ENCODE data around the gene IL20RA. TPM values are rescaled to one million over a fixed set of nuclear protein-coding genes. Genes with fewer than 3 reads are reported as not detected.
"Not testable (repeated sequence)": the region's sequence is repeated elsewhere in the genome, so short reads cannot be mapped to it uniquely, and the experiment has no call there.

IL20RA gene
- total and polyA plus RNA-seq, 9 donors, result 2.2 to 19.3 (median 5.8) TPM

DNA sequence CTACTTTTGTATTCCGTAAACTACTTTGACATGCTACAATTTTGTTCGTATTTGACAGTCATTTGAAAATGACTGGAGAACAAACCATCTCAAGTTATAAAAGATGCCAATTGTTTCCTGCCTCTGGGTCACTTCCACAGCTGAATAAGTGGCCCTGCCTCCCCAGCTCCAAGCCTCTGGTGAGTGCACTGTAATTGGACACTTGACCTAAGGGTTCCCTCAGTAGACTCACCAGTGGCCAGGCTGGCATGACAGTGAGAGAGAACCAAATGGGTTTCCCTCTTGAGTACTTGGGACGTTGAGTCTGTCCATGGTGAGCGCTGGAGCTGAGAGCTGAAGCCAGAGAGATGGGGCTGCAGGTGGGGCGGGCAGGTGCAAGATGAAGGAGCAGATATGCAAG is 65.6 kb downstream of the IL20RA start:
- no peaks in the 10 kb centered on the region for H3K4me1 ChIP-seq (ENCODE audit: insufficient read depth)
- WGBS, 3 donors, result 90 to 92% (median 90%) methylated on average over 5 of the region's 5 CpGs
- no peaks in the 10 kb centered on the region for H3K27me3 ChIP-seq
- no peaks in the 10 kb centered on the region for H3K9me3 ChIP-seq
- no peaks in the 10 kb centered on the region for H3K36me3 ChIP-seq
- DNase-seq, result no peak
- intact Hi-C loops (cut with DNase I), result no loop called here
- TF ChIP-seq CTCF (IDR thresholded peaks at IDR 0.05) (no peak), POLR2A (IDR thresholded peaks at IDR 0.05) (no peak), EP300 (IDR thresholded peaks at IDR 0.05) (no peak)
- no peak overlapping the region for H3K27ac ChIP-seq
- no peak overlapping the region for H3K4me3 ChIP-seq

DNA sequence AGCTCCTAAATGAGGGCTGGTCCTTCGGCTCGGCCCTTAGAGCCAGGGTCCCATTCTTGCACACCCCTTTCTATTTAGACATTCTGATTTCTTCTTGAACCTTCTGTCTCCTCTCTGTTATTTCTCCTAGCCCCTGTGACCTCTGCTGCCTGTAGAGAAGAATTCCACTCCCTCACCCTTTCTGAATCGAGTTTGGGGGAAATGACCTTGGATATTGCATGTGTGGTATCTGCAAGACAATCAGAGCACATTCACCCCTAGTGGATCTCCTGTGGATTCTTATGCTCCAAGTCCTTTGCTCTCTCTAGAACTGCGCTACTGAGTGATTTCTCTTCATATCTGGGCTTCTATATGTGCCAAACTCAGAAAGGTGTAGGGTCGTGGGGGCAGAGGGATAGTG is 67.7 kb downstream of the IL20RA start:
- TF ChIP-seq POLR2A (IDR thresholded peaks at IDR 0.05) (no peak), EP300 (IDR thresholded peaks at IDR 0.05) (no peak), CTCF (IDR thresholded peaks at IDR 0.05) (no peak)
- no peak for DNase-seq
- Histone ChIP-seq H3K27ac (no peak overlapping the region), H3K36me3 (no peaks in the 10 kb centered on the region), H3K27me3 (no peaks in the 10 kb centered on the region), H3K4me3 (no peak overlapping the region), H3K9me3 (no peaks in the 10 kb centered on the region), H3K4me1 (ENCODE audit: insufficient read depth) (no peaks in the 10 kb centered on the region)
- intact Hi-C loops (cut with DNase I), result no loop called here
- 54 to 68% (median 66%) methylated on average over 5 of the region's 5 CpGs for WGBS, 3 donors

GRCh38 chr6:136975089-136975715 is 69.6 kb downstream of the IL20RA start:
- no peak for DNase-seq
- no peaks in the 10 kb centered on the region for H3K27me3 ChIP-seq
- TF ChIP-seq POLR2A (IDR thresholded peaks at IDR 0.05), result no peak
- no peak for TF ChIP-seq EP300 (IDR thresholded peaks at IDR 0.05)
- TF ChIP-seq CTCF (IDR thresholded peaks at IDR 0.05), result no peak
- no peak overlapping the region for H3K4me3 ChIP-seq
- intact Hi-C loops (cut with DNase I), result no loop called here
- no peak overlapping the region for H3K27ac ChIP-seq
- 94 to 99% (median 98%) methylated on average over 3 of the region's 3 CpGs for WGBS, 3 donors
- H3K9me3 ChIP-seq, result no peaks in the 10 kb centered on the region
- H3K4me1 ChIP-seq (ENCODE audit: insufficient read depth), result no peaks in the 10 kb centered on the region
- no peaks in the 10 kb centered on the region for H3K36me3 ChIP-seq

GRCh38 chr6:136973781-136974180 is 71.0 kb downstream of the IL20RA start:
- H3K27ac ChIP-seq; H3K36me3 ChIP-seq; H3K27me3 ChIP-seq; H3K9me3 ChIP-seq; H3K4me1 ChIP-seq (ENCODE audit: insufficient read depth); DNase-seq; intact Hi-C loops (cut with DNase I); H3K4me3 ChIP-seq: not testable (repeated sequence)
- WGBS, 3 donors, result 87 to 94% (median 90%) methylated on average over 8 of the region's 8 CpGs

DNA sequence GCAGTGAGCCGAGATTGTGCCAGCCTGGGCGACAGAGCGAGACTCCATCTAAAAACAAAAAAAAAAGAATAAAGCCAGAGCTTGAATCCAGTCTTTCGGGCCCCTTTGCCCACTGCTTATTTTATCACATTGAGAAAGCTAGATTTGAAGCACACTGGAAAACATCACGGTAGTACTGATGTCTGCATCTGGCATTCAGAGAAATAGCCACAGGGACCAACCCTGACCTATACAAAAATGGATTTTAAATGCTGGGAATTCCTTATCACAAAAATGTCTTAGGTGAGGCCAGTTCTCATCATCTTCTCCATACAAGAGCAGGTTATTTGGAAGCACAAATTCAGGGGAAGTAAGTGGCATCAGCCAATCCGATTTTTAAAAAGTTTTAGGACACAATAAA is 73.2 kb downstream of the IL20RA start:
- 52 to 71% (median 71%) methylated on average over 6 of the region's 6 CpGs for WGBS, 3 donors

More for the DNA sequence above, 73.2 kb downstream of the IL20RA start:
- Histone ChIP-seq H3K27me3 (no peaks in the 10 kb centered on the region), H3K4me1 (ENCODE audit: insufficient read depth) (no peaks in the 10 kb centered on the region), H3K27ac (no peak overlapping the region), H3K9me3 (no peaks in the 10 kb centered on the region), H3K36me3 (no peaks in the 10 kb centered on the region), H3K4me3 (no peak overlapping the region)
- intact Hi-C loops (cut with DNase I), result no loop called here
- no peak for DNase-seq
- TF ChIP-seq POLR2A (IDR thresholded peaks at IDR 0.05) (no peak), CTCF (IDR thresholded peaks at IDR 0.05) (no peak), EP300 (IDR thresholded peaks at IDR 0.05) (no peak)

Measured in ovary (tissue), 9 donors.